GM19324 (cell line): Measurements from ENCODE around the gene KRT38.

Experiments used
- ATAC-seq: cut with Tn5 transposase; IDR thresholded peaks from one replicate; pipeline ENCODE4 v1.9.1; 2021; ENCODE audit warnings: mild to moderate bottlenecking, moderate library complexity; ENCODE audit not compliant: unreplicated experiment, low FRiP score

KRT38 gene

DNA sequence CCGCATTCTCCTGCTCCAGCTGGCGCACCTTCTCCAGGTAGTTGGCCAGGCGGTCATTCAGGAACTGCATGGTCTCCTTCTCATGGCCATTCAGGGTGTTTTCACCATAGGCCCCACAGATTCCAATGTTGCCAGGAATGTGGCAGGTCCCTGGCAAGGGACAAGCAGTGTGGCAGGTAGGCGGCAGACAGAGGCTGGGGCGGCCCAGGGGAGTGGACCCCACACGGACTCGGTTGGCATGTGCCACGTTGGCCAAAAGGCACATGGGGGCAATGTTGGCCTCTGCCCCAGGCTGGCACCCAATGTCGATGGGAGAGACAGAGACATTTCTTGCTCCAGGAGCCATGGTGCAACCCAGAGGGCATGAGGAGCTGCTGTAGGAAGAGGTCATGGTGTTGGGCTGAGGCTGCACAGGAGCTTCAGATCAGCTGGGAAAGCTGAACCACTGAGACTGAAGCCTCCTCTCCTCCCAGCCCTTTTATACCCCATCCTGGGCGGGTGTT, at the start of gene KRT38:
Gene KRT38 (minus strand): TSS at position 453 of the 503 bp plus-strand sequence. CDS start 62 bp downstream, at position 391.
- no peak for ATAC-seq

DNA sequence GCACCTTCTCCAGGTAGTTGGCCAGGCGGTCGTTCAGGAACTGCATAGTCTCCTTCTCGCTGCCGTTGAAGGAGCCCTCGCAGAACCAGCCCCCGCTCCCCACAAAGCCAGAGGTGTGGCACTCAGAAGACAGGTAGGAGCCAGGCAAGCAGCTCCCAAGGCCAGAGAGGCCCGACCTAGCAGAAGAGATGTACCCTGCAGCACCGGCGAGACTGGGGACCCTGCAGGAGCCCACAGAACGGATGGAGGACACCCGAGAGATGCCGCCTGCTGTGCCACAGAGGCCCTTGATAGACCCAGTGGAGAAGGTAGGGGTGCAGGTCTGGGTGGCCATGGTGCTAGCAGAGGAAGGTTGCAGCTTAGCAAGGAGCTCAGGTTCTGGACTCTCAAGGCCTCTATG, 48.7 kb upstream of the KRT38 start, which contains the start of gene KRT36:
Gene KRT36 (minus strand): TSS at position 380 of the 400 bp plus-strand sequence. CDS start 46 bp downstream, at position 334.
- no peak for ATAC-seq

DNA sequence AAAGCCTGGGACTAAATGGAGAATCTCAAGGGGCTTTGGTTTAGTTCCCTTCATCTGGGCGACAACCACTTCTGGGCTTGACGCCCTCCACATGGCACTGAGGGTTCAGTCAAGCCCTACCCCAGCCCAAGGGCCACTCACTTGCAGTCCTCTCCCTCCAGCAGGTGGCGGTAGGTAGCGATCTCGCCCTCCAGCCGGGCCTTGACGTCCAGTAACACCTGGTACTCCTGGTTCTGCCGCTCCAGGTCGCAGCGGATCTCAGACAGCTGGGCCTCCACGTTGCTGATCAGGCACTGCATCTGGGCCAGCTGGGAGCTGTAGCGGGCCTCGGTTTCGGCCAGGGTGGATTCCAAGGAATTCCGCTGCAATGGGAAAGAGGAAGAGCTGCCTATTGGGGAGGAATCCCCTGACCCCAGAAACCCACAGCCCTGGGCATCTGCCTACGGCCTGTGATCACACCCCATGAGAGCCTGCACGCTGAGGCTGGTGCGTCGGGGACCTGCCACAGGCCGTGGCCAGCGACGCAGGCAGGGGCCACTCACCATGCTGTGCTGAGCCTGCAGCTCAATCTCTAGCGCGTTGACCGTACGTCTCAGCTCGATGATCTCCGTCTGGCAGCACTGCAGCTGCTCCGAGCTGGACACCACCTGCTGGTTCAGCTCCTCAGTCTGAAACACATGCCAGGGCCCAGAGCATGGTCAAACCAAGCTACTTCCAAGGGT, 46.2 kb upstream of the KRT38 start:
- no peak for ATAC-seq

DNA sequence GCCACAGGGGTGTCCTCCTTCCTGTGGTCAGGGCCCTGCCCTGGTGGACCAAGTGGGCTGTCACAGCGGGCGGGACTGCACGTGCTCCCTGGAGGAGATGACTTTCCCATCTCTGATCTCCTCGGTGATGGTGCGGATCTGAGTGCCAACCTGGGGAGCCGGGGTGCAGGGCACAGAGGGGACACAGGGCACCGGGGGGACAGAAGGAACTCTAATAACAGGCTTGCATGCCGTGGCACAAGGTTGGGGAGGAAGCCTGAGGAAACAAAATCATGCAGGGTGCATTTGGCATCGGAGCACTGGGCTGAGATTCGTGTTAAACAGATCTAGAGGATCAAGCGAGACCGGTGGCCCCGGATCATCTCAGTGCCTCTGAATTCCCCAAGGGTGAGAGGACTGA, 45.5 kb upstream of the KRT38 start:
- ATAC-seq, result no peak

DNA sequence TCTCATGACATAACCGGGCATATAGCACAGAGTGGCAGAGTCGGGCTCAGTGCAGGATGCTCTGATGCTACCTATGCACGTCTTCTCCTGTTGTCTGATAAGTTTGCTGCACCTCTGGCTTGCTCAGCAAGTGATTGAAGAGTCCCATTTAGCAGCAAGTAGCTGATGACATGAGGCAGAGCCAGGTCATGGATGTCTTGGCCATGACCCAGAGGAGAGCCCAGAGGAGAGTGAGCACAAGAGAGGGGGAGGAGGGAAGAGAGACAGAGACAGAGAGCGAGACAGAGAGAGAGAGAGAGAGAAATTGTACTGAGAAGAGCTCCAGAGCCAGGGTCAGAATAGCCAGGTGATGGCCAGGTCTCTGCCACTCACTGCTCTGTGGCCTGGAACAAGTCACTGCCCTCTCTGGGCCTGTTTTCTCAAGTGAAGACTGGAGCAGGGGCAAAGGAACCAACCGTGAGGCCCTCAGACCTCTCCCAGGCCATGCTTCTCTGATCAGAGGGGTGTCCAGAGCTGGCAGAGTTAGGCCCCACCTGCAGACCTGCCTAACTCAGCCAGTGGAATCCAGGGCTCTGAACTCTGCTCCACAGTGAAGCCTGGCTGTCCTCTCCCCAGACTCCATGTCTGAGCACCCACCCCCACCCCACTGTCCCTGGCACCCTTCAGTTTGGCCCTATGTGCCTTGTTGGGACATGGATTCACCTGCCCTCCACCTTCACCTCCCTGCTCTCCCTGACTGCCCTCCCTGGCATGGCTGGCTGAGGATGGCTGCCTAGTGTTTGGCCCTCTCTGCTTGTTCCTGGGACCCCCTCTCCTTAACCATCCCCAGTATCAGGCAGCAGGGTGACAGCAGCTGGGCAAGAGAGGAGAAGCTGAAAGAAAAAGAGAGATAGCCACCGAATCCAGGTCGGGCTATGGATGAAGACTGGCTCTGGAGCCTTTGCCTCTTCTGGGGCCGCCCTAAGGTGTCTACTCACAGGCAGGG, 44.4 kb upstream of the KRT38 start:
- ATAC-seq, result no peak

DNA sequence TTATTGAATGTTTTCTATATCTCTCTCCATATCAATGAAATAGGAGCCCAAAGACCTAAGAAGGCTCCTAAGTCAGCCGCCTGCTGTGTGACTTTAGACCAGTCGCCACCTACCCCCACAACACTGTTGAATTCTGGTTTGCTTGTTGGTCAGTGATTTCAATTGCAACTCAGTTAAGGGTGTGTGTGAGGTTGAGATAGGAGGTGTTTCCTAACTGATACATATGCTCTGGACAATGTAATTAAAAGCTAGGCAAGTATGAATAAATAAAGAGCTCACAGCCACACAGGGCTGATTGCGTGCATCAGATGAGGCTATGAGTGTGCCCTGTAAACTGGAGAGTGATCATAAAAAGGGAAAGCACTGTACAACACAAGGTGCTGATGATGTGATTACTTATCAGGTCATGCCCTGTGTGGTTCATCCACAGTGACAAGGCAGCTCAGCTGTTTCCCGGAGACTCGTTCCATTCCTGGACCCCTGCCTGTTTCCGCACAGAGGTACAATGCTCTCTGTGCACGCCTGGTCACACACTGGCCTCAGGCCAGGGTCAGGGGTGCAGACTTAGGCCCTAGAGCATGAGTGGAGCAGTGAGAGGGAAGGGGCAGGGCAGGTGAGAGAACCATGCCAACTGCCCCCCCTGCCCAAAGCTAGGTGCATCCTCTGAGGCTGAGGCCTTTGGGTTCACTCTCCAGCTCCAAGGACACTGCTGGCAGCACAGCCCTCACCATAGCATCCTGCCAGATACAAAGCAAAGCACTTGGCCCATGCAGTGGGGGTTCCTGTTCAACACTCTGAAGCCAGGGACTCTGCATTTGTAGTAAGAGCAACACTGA, 43.4 kb upstream of the KRT38 start:
- no peak for ATAC-seq

DNA sequence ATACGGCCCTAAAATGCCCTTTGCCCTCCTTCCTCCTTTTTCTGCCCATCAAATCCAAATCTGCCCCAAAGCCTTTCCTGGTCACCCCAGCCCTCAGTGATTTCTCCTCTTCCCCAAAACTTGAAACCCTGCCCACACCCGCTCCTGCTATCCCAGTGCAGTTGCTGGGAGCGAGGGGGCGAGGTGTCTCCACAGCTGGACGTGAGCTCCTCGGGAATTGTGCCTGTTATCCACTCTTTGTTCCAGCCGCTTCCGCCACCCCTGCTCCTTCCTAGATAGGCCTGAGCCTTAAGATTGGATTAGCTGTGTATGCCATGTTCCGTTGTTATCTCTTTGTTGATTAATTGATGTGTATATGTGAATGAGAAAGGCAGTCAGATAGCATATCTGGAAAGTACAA, 42.7 kb upstream of the KRT38 start:
- no peak for ATAC-seq

DNA sequence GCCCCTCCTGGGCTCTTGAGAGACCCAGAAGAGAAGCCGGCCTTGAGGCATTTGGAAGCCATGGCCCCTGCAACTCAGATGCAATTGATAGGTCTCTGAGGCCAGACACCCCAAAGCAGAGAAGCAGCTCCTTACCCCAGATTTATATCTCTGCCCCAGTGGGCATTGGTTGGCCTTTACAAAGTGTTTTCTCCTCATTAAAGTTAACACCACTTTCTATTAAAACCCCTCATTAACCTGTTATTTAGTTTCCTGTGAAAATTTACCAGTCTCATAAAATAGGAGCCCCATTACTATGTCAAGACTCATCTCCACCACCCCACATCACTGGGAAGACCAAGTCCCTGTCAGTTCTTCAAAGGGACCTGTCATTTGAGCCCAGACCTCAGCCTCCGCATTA, 40.3 kb upstream of the KRT38 start, which contains the start of gene KRT35:
Gene KRT35 (minus strand): TSS at position 116 of the 400 bp plus-strand sequence. CDS start 54 bp downstream, at position 62.
- no peak for ATAC-seq

DNA sequence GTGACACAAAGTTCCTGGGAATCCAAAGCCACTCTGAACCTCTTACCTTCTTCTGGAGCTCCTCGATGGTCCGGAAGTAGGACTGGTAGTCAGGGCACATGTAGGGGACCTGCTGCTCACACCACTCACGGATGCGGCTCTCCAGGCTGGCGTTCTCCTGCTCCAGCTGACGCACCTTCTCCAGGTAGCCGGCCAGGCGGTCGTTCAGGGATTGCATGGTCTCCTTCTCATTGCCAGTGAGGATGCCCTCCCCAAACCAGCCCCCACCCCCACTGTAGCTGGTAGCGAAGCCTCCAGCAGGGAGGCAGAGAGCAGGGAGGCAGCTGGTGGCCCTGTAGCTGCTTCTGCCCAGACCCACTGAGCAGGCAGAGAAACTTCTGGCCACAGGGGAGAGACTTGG, 39.8 kb upstream of the KRT38 start:
- no peak for ATAC-seq

DNA sequence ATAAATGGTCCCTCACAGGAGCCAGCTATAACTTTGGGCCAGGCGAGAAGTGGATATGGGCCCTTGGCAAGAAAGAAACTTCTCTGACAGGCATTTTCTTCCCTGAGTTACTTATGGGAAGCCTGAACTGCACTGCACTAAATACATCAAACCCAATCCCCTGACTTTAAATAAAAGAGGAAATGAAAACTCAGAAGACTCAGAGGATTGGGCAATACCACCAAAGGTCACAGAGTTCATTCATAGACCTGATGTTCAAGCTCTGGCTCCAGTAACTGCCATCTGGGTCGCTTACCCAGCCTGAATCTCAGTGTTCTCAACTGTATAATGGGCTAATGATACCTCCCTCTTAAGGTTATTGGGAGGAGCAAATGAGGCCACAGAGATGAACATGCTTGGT, 39.4 kb upstream of the KRT38 start:
- ATAC-seq, result no peak

DNA sequence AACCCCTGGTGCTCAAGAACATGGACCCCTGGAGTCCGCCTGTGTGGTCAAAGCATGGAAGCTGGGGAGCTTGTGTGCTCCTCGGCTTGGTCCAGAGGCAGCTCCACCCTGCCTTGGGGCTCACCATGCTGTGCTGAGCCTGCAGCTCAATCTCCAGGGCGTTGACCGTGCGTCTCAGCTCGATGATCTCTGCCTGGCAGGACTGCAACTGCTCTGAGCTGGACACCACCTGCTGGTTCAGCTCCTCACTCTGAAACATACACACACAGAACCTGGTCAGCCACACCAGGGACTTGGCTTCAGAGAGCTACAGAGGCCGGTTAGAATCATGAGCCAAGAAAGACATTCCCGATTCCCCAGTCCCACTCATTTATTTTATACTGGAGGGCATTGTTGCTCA, 37.5 kb upstream of the KRT38 start:
- ATAC-seq, result no peak

DNA sequence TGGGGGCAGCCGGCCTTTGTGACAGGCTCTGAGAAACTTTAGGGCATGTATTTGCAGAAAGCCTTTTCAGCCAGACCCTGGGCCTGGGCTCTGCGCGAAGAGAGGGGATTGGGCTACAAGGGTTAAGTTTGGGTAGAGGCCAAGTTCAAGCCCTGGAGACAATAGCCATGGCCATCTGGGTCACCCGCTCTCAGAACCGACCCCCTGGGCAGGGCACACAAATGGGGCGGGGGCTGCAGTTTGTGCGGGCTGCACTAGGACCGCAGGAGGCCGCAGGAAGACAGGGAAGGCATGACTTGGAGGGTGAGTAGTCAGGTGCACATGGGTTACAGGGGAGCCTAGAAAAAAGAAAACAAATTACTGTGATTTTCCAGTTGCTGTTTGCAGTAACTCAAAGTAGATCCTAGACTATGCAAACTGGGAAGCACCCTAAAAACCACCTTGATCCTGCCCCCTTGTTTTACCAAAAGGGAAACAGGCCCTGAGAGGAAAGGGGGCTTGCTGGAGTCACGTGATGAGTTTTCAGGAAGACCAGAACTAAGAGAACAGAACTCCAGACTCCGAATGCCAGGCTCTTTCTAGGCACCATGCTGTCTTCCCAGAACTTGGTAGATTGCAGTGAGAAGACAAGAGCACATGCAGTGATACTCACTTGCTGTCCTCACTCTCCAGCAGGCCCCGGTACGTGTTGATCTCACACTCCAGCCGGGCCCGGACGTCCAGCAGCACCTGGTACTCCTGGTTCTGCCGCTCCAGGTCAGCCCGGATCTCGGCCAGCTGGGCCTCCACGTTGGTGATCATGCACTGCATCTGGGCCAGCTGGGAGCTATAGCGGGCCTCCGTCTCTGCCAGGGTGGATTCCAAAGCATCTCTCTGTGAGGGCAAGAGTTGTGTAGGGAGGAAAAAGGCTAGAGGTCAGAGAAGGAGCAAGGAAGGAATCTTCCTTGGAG, 36.4 kb upstream of the KRT38 start:
- ATAC-seq, result no peak

DNA sequence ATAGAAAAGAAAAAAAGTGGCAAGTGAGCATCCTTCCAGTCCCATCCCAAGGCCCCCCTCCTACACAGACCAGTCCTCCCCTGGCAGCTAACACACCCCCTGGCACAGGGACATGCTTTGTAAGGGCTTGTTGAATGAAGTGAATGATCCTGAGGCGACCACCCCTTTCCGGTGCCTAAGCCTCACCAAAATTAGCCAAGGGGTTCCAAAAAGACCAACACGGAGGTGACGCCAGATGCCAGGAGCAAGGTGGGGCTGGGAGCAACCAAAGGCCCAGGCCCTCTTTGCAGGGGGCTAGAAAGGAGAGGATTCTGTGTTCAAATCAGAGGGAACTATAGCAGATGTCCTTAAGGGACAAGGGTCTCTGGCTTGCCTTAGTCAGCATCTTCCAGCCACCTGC, 34.6 kb upstream of the KRT38 start:
- no peak for ATAC-seq

DNA sequence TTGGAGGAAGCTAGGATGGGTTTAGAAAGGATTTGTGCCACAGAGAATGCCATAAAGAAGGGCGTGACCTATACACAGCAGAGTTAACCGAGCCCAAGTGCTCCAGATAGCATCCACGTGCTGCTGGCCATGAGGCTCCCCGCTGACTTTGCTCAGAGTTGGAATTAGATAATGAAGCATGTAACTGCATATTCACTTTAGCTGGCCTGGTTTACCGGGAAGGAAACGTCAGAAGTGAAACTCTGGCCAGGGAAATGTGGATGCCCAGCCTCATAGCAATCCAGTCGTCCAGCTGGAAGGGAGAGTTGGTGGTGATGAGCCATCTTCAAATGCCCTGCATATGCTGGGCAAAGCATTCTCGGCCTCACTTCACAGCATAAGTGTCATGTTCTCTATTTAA, 34.1 kb upstream of the KRT38 start:
- no peak for ATAC-seq

DNA sequence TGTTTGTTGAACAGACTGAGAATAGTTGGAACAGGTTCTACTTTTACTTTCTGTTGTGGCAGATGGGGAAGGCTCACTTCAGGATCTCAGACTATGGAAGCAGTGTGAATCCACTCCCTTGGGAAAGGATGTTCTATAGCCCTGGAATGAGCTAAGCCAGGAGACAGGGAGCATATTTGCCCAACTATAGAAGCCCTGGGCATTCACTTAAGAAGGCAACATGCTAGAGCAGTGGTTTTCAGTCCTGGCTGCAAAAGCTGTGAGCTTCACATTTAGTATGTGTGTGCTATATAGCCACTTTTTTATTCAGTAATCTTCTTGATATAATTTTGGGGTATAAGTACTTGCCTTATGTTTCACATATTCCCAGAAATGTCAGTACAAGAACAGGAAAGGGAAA, 27.6 kb upstream of the KRT38 start:
- ATAC-seq, result no peak

DNA sequence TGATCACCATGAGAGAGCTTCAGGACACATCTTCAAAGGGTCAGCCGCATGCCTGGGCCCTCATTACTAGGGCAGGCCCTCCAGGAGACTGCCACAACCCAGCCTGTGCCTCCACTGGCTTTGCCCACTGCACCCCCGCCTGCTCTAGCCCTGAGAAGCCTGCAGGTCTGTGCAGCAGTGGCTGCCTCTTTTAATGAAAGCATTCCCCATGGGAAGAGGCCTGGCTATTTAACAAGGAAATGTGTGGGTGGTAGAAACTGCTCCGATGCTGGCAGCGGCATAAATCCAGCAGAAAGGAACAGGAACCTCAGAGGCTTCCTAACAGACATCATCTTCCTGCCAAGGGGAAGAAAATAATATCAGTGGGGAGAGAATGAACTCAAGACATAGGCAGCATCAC, 26.8 kb upstream of the KRT38 start:
- no peak for ATAC-seq

DNA sequence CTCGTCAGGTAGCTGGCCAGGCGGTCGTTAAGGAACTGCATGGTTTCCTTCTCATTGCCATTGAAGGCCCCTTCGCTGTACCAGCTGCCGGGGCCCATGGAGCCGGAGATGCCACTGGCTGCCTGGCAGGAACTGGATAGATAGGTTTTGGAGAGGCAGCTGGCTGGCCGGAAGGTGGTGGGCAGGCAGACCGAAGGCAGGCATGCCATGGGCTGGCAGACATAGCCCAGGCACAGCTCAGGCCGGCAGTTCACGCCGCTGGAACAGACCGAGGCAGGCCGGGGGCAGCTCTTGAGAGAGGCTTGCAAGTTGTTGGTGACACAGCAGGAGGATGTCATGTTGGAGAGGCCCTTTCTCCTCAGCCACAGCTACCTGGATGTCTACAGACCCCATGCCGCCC, 26.2 kb upstream of the KRT38 start, which contains the start of gene KRT32:
Gene KRT32 (minus strand): TSS at position 399 of the 400 bp plus-strand sequence. CDS start 61 bp downstream, at position 338.
- ATAC-seq, result no peak

DNA sequence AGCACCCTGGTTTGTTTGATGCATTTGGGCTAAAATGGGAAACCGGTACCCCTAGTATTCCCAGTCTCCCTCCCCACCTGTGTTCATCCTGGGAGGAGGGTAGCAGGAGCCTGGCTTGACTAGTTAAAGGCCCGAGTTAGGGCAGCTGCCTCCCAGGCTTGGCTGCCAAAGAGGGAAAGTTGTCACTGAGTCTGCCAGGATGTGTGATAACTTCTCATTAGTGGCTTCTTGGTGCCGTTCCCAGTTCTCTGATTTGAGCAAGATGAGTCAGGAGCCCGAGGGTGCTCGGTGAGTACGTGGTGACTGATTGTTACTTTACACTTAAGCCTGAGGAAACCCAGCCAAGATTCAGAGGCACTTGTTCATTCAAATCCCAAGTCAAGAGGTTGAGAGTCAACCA, 23.9 kb upstream of the KRT38 start:
- ATAC-seq, result no peak

DNA sequence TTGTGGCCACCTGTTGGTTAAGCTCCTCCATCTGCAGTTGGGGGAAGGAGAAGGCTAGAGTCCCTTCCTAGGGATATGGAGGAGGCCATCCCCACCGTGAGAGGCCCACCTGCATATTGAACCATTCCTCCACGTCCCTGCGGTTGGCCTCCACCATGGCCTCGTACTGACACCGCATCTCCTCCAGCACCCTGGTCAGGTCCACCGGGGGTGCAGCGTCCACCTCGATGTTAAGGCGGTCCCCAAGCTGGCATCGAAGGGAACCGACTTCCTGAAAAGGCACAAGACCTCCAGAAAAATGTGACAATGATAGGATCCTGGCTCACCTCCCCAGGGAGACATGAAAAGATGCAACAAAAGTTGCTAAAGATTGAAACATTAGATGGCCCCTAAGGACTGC, 23.4 kb upstream of the KRT38 start:
- no peak for ATAC-seq
